ENCODE results near the gene WHRN. TPM values are rescaled to one million over a fixed set of nuclear protein-coding genes. Genes with fewer than 3 reads are reported as not detected.

Gene WHRN
- total RNA-seq, 2 donors from 2014 or later: 3.3 to 3.6 TPM

- Histone ChIP-seq H3K27me3 (no peaks in the 10 kb centered on the region), H3K4me3 (no peak overlapping the region), H3K4me1 (no peaks in the 10 kb centered on the region), H3K27ac (no peak overlapping the region), H3K36me3 (no peaks in the 10 kb centered on the region), H3K9me3 (no peaks in the 10 kb centered on the region), H3K9ac (ENCODE audit: low read depth in 2 of 2, low read length in 2 of 2) (peak overlapping the region in 1 of 2 donors; percentile 64)
- no peak for TF ChIP-seq CTCF (IDR thresholded peaks at IDR 0.05)
- peak; percentile 77 for DNase-seq
- intact Hi-C loops (cut with DNase I): loop anchor here (10.0 kb wide), 2 partner anchors 83 to 193 kb away; no protein-coding TSS in a partner anchor
Measured at GRCh38 chr9:114401344-114401743, 103.9 kb downstream of the WHRN start.

GRCh38 chr9:114400772-114401171 lies 104.5 kb downstream of the WHRN start:
- H3K27ac ChIP-seq: no peak overlapping the region
- H3K9ac ChIP-seq (ENCODE audit: low read depth in 2 of 2, low read length in 2 of 2): peak overlapping the region in 1 of 2 donors; percentile 64
- no peaks in the 10 kb centered on the region for H3K4me1 ChIP-seq
- no peaks in the 10 kb centered on the region for H3K27me3 ChIP-seq
- DNase-seq: no peak
- H3K36me3 ChIP-seq: no peaks in the 10 kb centered on the region
- intact Hi-C loops (cut with DNase I): loop anchor here (10.0 kb wide), 2 partner anchors 84 to 194 kb away; no protein-coding TSS in a partner anchor
- TF ChIP-seq CTCF (IDR thresholded peaks at IDR 0.05): no peak
- H3K9me3 ChIP-seq: no peaks in the 10 kb centered on the region
- no peak overlapping the region for H3K4me3 ChIP-seq

GRCh38 chr9:114400219-114400618 lies 105.1 kb downstream of the WHRN start:
- H3K9me3 ChIP-seq: no peaks in the 10 kb centered on the region
- H3K4me3 ChIP-seq: no peak overlapping the region
- TF ChIP-seq CTCF (IDR thresholded peaks at IDR 0.05): no peak
- no peak overlapping the region for H3K27ac ChIP-seq
- DNase-seq: no peak
- intact Hi-C loops (cut with DNase I): loop anchor here (10.0 kb wide), 2 partner anchors 85 to 195 kb away; no protein-coding TSS in a partner anchor
- no peaks in the 10 kb centered on the region for H3K36me3 ChIP-seq
- H3K9ac ChIP-seq (ENCODE audit: low read depth in 2 of 2, low read length in 2 of 2): no peak overlapping the region
- no peaks in the 10 kb centered on the region for H3K27me3 ChIP-seq
- H3K4me1 ChIP-seq: no peaks in the 10 kb centered on the region

GRCh38 chr9:114399381-114399780 lies 105.9 kb downstream of the WHRN start:
- Histone ChIP-seq H3K4me1 (peaks cover 5% of the 10 kb centered on the region), H3K9me3 (no peaks in the 10 kb centered on the region), H3K27ac (no peak overlapping the region)

GRCh38 chr9:114397848-114398605 lies 107.2 kb downstream of the WHRN start:
- DNase-seq: peak; percentile 99
- TF ChIP-seq CTCF (IDR thresholded peaks at IDR 0.05): no peak
- no peaks in the 10 kb centered on the region for H3K9me3 ChIP-seq
- peaks cover 5% of the 10 kb centered on the region for H3K4me1 ChIP-seq
- no peaks in the 10 kb centered on the region for H3K27me3 ChIP-seq
- peak overlapping the region; percentile 79 to 80 for H3K9ac ChIP-seq (ENCODE audit: low read depth in 2 of 2, low read length in 2 of 2)
- peak overlapping the region; percentile 49 for H3K4me3 ChIP-seq
- H3K27ac ChIP-seq: peak overlapping the region; percentile 84
- H3K36me3 ChIP-seq: no peaks in the 10 kb centered on the region
- intact Hi-C loops (cut with DNase I): no loop called here

More at GRCh38 chr9:114399381-114399780, 105.9 kb downstream of the WHRN start:
- no peak for TF ChIP-seq CTCF (IDR thresholded peaks at IDR 0.05)
- intact Hi-C loops (cut with DNase I): no loop called here
- no peaks in the 10 kb centered on the region for H3K27me3 ChIP-seq
- no peak for DNase-seq
- H3K36me3 ChIP-seq: no peaks in the 10 kb centered on the region
- no peak overlapping the region for H3K9ac ChIP-seq (ENCODE audit: low read depth in 2 of 2, low read length in 2 of 2)
- no peak overlapping the region for H3K4me3 ChIP-seq

All from colonic mucosa (tissue), 4 donors.